Tibial nerve (tissue), 3 donors: ENCODE measurements around the gene NPR3.

Experiments
- POLR2A ChIP-seq, 2 donors: fragments of 450-650 bp; IDR thresholded peaks; one replicate each; pipeline ENCODE4 v1.6.1; 2017; ENCODE audit warnings: antibody characterized with exemption in 2 of 2, mild to moderate bottlenecking in 2 of 2, moderate library complexity in 2 of 2
- TF ChIP-seq, protein P1 (sequence below), 5 experiments: fragments of 200-600 bp in 3 of 5; fragments of 450-650 bp in 2 of 5; sonication (generic) in 3 of 5; IDR thresholded peaks; one replicate each; pipeline ENCODE4 v1.5.1; 2016 to 2019; ENCODE audit warnings: antibody characterized with exemption in 5 of 5, mild to moderate bottlenecking in 3 of 5, moderate library complexity in 2 of 5

DNA sequence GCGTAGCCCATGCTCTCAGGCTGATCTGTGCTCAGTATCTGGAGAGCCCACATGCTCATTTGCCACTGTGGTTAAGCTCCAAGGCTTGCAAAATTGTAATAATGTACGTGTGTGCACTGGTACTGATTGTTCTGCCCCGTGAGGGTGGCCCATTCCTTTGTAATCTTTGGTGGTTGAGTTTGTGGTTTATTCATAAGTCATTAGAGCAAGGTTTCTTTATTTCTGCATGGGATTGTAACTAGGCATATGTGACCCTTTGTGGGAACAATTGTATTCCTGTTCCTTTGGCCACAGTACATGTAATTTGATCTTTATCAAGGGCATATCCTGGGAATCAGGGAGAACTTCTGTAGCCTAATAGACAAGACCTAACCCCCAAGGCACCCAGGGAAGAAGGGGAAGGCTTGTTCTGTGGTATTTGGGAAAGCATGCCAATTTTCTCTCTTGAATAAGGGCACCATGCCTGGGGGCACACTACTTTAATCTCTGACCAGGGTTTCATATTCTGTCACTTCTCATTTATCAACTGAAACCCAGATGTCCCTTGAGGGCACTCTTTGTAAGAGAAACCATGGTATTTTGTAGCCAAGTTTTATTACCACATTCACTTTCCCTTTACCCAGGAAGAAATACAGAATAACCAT lies 74.6 kb downstream of the NPR3 start:
- TF ChIP-seq, protein P1, sequence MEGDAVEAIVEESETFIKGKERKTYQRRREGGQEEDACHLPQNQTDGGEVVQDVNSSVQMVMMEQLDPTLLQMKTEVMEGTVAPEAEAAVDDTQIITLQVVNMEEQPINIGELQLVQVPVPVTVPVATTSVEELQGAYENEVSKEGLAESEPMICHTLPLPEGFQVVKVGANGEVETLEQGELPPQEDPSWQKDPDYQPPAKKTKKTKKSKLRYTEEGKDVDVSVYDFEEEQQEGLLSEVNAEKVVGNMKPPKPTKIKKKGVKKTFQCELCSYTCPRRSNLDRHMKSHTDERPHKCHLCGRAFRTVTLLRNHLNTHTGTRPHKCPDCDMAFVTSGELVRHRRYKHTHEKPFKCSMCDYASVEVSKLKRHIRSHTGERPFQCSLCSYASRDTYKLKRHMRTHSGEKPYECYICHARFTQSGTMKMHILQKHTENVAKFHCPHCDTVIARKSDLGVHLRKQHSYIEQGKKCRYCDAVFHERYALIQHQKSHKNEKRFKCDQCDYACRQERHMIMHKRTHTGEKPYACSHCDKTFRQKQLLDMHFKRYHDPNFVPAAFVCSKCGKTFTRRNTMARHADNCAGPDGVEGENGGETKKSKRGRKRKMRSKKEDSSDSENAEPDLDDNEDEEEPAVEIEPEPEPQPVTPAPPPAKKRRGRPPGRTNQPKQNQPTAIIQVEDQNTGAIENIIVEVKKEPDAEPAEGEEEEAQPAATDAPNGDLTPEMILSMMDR (IDR thresholded peaks at IDR 0.05), result no peak
- TF ChIP-seq POLR2A (IDR thresholded peaks at IDR 0.05), result no peak
